A673 (cell line): ENCODE results near the gene KCNJ4.

Experiments used
- EZH2 ChIP-seq: fragments of 200-600 bp; sonication (generic); IDR thresholded peaks from 2 replicates; pipeline ENCODE4 v1.6.1; 2017; ENCODE audit warnings: borderline replicate concordance, low read depth, mild to moderate bottlenecking, mixed read lengths, antibody characterized with exemption, low read length; ENCODE audit not compliant: poor library complexity, severe bottlenecking
- TF ChIP-seq, protein P1 (sequence below): fragments of 300-800, 200-600 bp; sonication (generic); conservative IDR thresholded peaks from 2 replicates; pipeline ENCODE4 v1.5.1; 2017; ENCODE audit warnings: low read depth, mild to moderate bottlenecking, antibody characterized with exemption, low read length, moderate library complexity, mixed read lengths

GRCh38 chr22:38482662-38483308 lies 27.8 kb upstream of the KCNJ4 start:
- TF ChIP-seq, protein P1, sequence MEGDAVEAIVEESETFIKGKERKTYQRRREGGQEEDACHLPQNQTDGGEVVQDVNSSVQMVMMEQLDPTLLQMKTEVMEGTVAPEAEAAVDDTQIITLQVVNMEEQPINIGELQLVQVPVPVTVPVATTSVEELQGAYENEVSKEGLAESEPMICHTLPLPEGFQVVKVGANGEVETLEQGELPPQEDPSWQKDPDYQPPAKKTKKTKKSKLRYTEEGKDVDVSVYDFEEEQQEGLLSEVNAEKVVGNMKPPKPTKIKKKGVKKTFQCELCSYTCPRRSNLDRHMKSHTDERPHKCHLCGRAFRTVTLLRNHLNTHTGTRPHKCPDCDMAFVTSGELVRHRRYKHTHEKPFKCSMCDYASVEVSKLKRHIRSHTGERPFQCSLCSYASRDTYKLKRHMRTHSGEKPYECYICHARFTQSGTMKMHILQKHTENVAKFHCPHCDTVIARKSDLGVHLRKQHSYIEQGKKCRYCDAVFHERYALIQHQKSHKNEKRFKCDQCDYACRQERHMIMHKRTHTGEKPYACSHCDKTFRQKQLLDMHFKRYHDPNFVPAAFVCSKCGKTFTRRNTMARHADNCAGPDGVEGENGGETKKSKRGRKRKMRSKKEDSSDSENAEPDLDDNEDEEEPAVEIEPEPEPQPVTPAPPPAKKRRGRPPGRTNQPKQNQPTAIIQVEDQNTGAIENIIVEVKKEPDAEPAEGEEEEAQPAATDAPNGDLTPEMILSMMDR, result no peak
- no peak for TF ChIP-seq EZH2
